Measurements from ENCODE around the gene ROR1. TPM values are rescaled to one million over a fixed set of nuclear protein-coding genes. Genes with fewer than 3 reads are reported as not detected.
"Not testable (repeated sequence)": the region's sequence is repeated elsewhere in the genome, so short reads cannot be mapped to it uniquely, and the experiment has no call there.

Gene ROR1
- total RNA-seq, 2 experiments from 2014 or later = 0.47 to 1.4 TPM

DNA sequence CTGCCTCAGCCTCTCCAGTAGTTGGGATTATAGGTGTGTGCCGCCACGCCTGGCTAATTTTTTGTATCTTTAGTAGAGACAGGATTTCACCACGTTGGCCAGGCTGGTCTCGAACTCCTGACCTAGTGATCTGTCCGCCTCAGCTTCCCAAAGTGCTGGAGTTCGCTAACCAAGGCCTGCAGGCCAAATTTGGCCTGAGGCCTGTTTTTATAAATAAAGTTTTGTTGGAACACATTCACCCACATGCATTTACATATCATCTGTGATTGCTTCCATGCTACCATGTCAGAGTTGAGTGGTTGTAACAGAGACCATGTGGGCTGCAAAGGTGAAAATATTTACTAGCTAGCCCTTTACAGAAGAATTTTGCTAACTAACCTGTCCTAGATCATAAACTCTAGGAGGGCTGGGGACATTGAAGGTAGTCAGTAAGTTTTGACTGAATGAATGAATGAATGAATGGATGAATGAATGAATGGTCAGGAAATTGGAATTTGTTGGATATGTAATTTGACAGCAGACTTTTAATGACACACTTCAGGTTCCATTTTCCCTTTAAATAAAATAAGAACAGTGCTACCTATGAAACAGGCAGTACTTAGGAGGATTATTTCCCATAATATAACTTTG, 38.4 kb downstream of the ROR1 start:
- TF ChIP-seq EZH2phosphoT487 (IDR thresholded peaks at IDR 0.05; ENCODE audit: borderline replicate concordance, low read depth, low read length) = no peak
- TF ChIP-seq, protein P1, sequence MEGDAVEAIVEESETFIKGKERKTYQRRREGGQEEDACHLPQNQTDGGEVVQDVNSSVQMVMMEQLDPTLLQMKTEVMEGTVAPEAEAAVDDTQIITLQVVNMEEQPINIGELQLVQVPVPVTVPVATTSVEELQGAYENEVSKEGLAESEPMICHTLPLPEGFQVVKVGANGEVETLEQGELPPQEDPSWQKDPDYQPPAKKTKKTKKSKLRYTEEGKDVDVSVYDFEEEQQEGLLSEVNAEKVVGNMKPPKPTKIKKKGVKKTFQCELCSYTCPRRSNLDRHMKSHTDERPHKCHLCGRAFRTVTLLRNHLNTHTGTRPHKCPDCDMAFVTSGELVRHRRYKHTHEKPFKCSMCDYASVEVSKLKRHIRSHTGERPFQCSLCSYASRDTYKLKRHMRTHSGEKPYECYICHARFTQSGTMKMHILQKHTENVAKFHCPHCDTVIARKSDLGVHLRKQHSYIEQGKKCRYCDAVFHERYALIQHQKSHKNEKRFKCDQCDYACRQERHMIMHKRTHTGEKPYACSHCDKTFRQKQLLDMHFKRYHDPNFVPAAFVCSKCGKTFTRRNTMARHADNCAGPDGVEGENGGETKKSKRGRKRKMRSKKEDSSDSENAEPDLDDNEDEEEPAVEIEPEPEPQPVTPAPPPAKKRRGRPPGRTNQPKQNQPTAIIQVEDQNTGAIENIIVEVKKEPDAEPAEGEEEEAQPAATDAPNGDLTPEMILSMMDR (conservative IDR thresholded peaks at IDR 0.05; ENCODE audit: low read length) = no peak
- no peaks in the 10 kb centered on the region for H3K4me1 ChIP-seq (ENCODE audit: insufficient read depth, low read length, poor library complexity, severe bottlenecking)
- H3K9me3 ChIP-seq (ENCODE audit: low read length) = 0 out of 2 replicates have a peak, but pooled peaks cover 5% of the 10 kb centered on the region
- DNase-seq (ENCODE audit: low spot score) = no peak
- H3K79me2 ChIP-seq (ENCODE audit: insufficient read depth, low read depth, low read length) = no peaks in the 10 kb centered on the region
- no peak overlapping the region for H3K27ac ChIP-seq (ENCODE audit: low read depth, low read length, poor library complexity, severe bottlenecking)
- H3K4me3 ChIP-seq (ENCODE audit: low read depth, low read length, poor library complexity, severe bottlenecking) = no peak overlapping the region
- BruUV-seq (replicated peaks) = no TSS peak
- H2AFZ ChIP-seq (ENCODE audit: low read length) = no peak overlapping the region
- ChIA-PET CTCF (ENCODE audit: unreplicated experiment) (interaction anchor here (0.8 kb wide), 1 partner anchor 21 kb away, joined by 5 read pairs; no protein-coding TSS in a partner anchor), POLR2A (interaction anchor here (0.8 to 1.2 kb wide), 4 partner anchors 9 to 16 kb away, joined by 3 to 4 read pairs (median 3); no protein-coding TSS in a partner anchor)
- no peaks in the 10 kb centered on the region for H3K9me2 ChIP-seq (ENCODE audit: insufficient read depth, low read length)
- H4K20me1 ChIP-seq (ENCODE audit: insufficient read depth, low read length) = no peaks in the 10 kb centered on the region
- intact Hi-C loops (cut with micrococcal nuclease; ENCODE audit: unreplicated experiment) = no loop called here
- H3K36me3 ChIP-seq (ENCODE audit: insufficient read depth, low read length) = no peaks in the 10 kb centered on the region
- no peak overlapping the region for H3K4me2 ChIP-seq (ENCODE audit: low read length)

- Histone ChIP-seq H3K9me2 (ENCODE audit: insufficient read depth, low read length) (no peaks in the 10 kb centered on the region), H3K9me3 (ENCODE audit: low read length) (no peaks in the 10 kb centered on the region), H3K4me2 (ENCODE audit: low read length) (no peak overlapping the region), H3K79me2 (ENCODE audit: insufficient read depth, low read depth, low read length) (no peaks in the 10 kb centered on the region), H3K36me3 (ENCODE audit: insufficient read depth, low read length) (no peaks in the 10 kb centered on the region), H3K27ac (ENCODE audit: low read depth, low read length, poor library complexity, severe bottlenecking) (no peak overlapping the region), H3K4me3 (ENCODE audit: low read depth, low read length, poor library complexity, severe bottlenecking) (no peak overlapping the region), H4K20me1 (ENCODE audit: insufficient read depth, low read length) (no peaks in the 10 kb centered on the region), H3K4me1 (ENCODE audit: insufficient read depth, low read length, poor library complexity, severe bottlenecking) (no peaks in the 10 kb centered on the region), H2AFZ (ENCODE audit: low read length) (no peak overlapping the region)
- DNase-seq (ENCODE audit: low spot score) = no peak
- BruUV-seq (replicated peaks) = no TSS peak
- CTCF ChIA-PET (ENCODE audit: unreplicated experiment) = no interaction called here
- no peak for TF ChIP-seq EZH2phosphoT487 (IDR thresholded peaks at IDR 0.05; ENCODE audit: borderline replicate concordance, low read depth, low read length)
- TF ChIP-seq, protein P1 (conservative IDR thresholded peaks at IDR 0.05; ENCODE audit: low read length) = no peak
- intact Hi-C loops (cut with micrococcal nuclease; ENCODE audit: unreplicated experiment) = no loop called here
- POLR2A ChIA-PET = interaction anchor here (1.0 to 1.5 kb wide), 3 partner anchors 11 to 21 kb away, joined by 3 to 4 read pairs (median 3); no protein-coding TSS in a partner anchor
These were observed 40.0 kb downstream of the ROR1 start for GRCh38 chr1:63813829-63814277.

- H3K27ac ChIP-seq (ENCODE audit: low read depth, low read length, poor library complexity, severe bottlenecking); H3K4me3 ChIP-seq (ENCODE audit: low read depth, low read length, poor library complexity, severe bottlenecking); H3K9me3 ChIP-seq (ENCODE audit: low read length); H3K4me1 ChIP-seq (ENCODE audit: insufficient read depth, low read length, poor library complexity, severe bottlenecking); BruUV-seq (replicated peaks); H3K36me3 ChIP-seq (ENCODE audit: insufficient read depth, low read length); H3K79me2 ChIP-seq (ENCODE audit: insufficient read depth, low read depth, low read length); H2AFZ ChIP-seq (ENCODE audit: low read length); CTCF ChIA-PET (ENCODE audit: unreplicated experiment); intact Hi-C loops (cut with micrococcal nuclease; ENCODE audit: unreplicated experiment); H3K9me2 ChIP-seq (ENCODE audit: insufficient read depth, low read length); H4K20me1 ChIP-seq (ENCODE audit: insufficient read depth, low read length); H3K4me2 ChIP-seq (ENCODE audit: low read length); DNase-seq (ENCODE audit: low spot score): not testable (repeated sequence)
- POLR2A ChIA-PET = interaction anchor here (0.6 to 0.7 kb wide), 2 partner anchors 202 to 216 kb away, joined by 3 read pairs; no protein-coding TSS in a partner anchor
These were observed 42.5 kb downstream of the ROR1 start for GRCh38 chr1:63816217-63816815.

Measured in OCI-LY7 (cell line).